Mesendoderm (in vitro differentiated cells): ENCODE results near the gene MVB12B.

Experiments used
- DNase-seq: peaks from one replicate; pipeline ENCODE4 v3.0.0; 2013
- H2AK5ac ChIP-seq: 2 replicates; pipeline ENCODE4 v1.6.1; 2013; ENCODE audit warnings: low read length, inconsistent platforms
- H2BK120ac ChIP-seq: 2 replicates; pipeline ENCODE4 v1.6.1; 2013; ENCODE audit warnings: low read depth, mild to moderate bottlenecking, low read length, moderate library complexity, mixed read lengths
- H2BK15ac ChIP-seq: replicated peaks from 2 replicates; pipeline ENCODE4 v1.6.1; 2013; ENCODE audit warnings: low read depth, mild to moderate bottlenecking, moderate library complexity
- H2BK5ac ChIP-seq: 2 replicates; pipeline ENCODE4 v1.6.1; 2013; ENCODE audit warnings: low read length, inconsistent platforms
- H3K18ac ChIP-seq: 2 replicates; pipeline ENCODE4 v1.6.1; 2013; ENCODE audit warnings: mild to moderate bottlenecking, low read length, mixed read lengths
- H3K23ac ChIP-seq: one replicate; pipeline ENCODE4 v1.6.1; 2013; ENCODE audit warnings: low read length
- H3K27ac ChIP-seq: 2 replicates; pipeline ENCODE4 v1.5.1; 2013; ENCODE audit warnings: low read depth, mild to moderate bottlenecking, inconsistent platforms, low read length, moderate library complexity
- H3K27me3 ChIP-seq: 2 replicates; pipeline ENCODE4 v1.6.1; 2013; ENCODE audit warnings: low read length, control low read depth, mild to moderate bottlenecking, inconsistent platforms; ENCODE audit not compliant: insufficient read depth, poor library complexity
- H3K36me3 ChIP-seq: 2 replicates; pipeline ENCODE4 v1.6.1; 2013; ENCODE audit warnings: low read length, inconsistent platforms; ENCODE audit not compliant: control insufficient read depth, insufficient read depth
- H3K4ac ChIP-seq: one replicate; pipeline ENCODE4 v1.6.1; 2013; ENCODE audit warnings: low read depth, mild to moderate bottlenecking, low read length, moderate library complexity
- H3K4me1 ChIP-seq: 2 replicates; pipeline ENCODE4 v1.6.1; 2013; ENCODE audit warnings: low read depth, low read length, inconsistent platforms; ENCODE audit not compliant: control insufficient read depth
- H3K4me2 ChIP-seq: 2 replicates; pipeline ENCODE4 v1.6.1; 2013; ENCODE audit warnings: low read length
- H3K4me3 ChIP-seq: 2 replicates; pipeline ENCODE4 v1.5.1; 2013; ENCODE audit warnings: mild to moderate bottlenecking, low read length
- H3K56ac ChIP-seq: one replicate; pipeline ENCODE4 v1.6.1; 2013; ENCODE audit warnings: low read length
- H3K79me1 ChIP-seq: 2 replicates; pipeline ENCODE4 v1.6.1; 2013; ENCODE audit warnings: low read length, inconsistent platforms
- H3K79me2 ChIP-seq: 2 replicates; pipeline ENCODE4 v1.6.1; 2013; ENCODE audit warnings: mild to moderate bottlenecking, low read length; ENCODE audit not compliant: control insufficient read depth, insufficient read depth
- H3K9ac ChIP-seq: 2 replicates; pipeline ENCODE4 v1.6.1; 2013; ENCODE audit warnings: low read length, inconsistent platforms
- H4K5ac ChIP-seq: one replicate; pipeline ENCODE4 v1.6.1; 2013; ENCODE audit warnings: low read length
- H4K8ac ChIP-seq: one replicate; pipeline ENCODE4 v1.6.1; 2013; ENCODE audit warnings: low read depth, mild to moderate bottlenecking, control low read depth, low read length, moderate library complexity
- WGBS: extraction: QIAGEN DNeasy Blood & Tissue Kit; methylation state at CpG from one replicate; pipeline ENCODE4 v1.1.7; 2013; ENCODE audit warnings: low lambda C conversion rate, missing lambda C conversion rate; ENCODE audit not compliant: insufficient coverage; ENCODE audit errors: extremely low coverage; 5-methylcytosine and 5-hydroxymethylcytosine counted together

The MVB12B gene

GRCh38 chr9:126543490-126543889 lies 216.9 kb downstream of the MVB12B start:
- Histone ChIP-seq H3K4me2 (no peak overlapping the region), H4K8ac (no peak overlapping the region), H2BK120ac (no peak overlapping the region), H3K23ac (no peak overlapping the region), H3K79me2 (no peaks in the 10 kb centered on the region), H3K18ac (no peak overlapping the region), H3K4me1 (no peaks in the 10 kb centered on the region), H3K27me3 (no peaks in the 10 kb centered on the region), H2BK15ac (no peak overlapping the region), H4K5ac (no peak overlapping the region), H3K36me3 (no peaks in the 10 kb centered on the region), H3K27ac (no peak overlapping the region), H3K4ac (no peak overlapping the region), H3K9ac (no peak overlapping the region), H2BK5ac (no peak overlapping the region), H2AK5ac (no peak overlapping the region), H3K79me1 (no peaks in the 10 kb centered on the region), H3K4me3 (no peak overlapping the region), H3K56ac (no peak overlapping the region)
- DNase-seq: no peak
- WGBS: no CpG with 5 or more reads among the region's 3 CpGs

- Histone ChIP-seq H3K36me3 (no peaks in the 10 kb centered on the region), H2BK15ac (no peak overlapping the region), H2AK5ac (no peak overlapping the region), H3K56ac (no peak overlapping the region), H3K4ac (no peak overlapping the region), H2BK120ac (no peak overlapping the region), H3K79me1 (no peaks in the 10 kb centered on the region), H2BK5ac (no peak overlapping the region), H3K4me3 (no peak overlapping the region), H4K5ac (no peak overlapping the region), H4K8ac (no peak overlapping the region), H3K9ac (no peak overlapping the region), H3K27ac (no peak overlapping the region), H3K18ac (no peak overlapping the region), H3K27me3 (no peaks in the 10 kb centered on the region), H3K4me1 (no peaks in the 10 kb centered on the region), H3K79me2 (no peaks in the 10 kb centered on the region), H3K4me2 (no peak overlapping the region), H3K23ac (no peak overlapping the region)
- no peak for DNase-seq
- no CpG with 5 or more reads among the region's 7 CpGs for WGBS
Observed at GRCh38 chr9:126545106-126545505, 218.5 kb downstream of the MVB12B start.

GRCh38 chr9:126546036-126546435 lies 219.4 kb downstream of the MVB12B start:
- no CpG with 5 or more reads among the region's 7 CpGs for WGBS
- H3K23ac ChIP-seq: no peak overlapping the region
- H3K27ac ChIP-seq: no peak overlapping the region
- no peak overlapping the region for H2AK5ac ChIP-seq
- H3K36me3 ChIP-seq: no peaks in the 10 kb centered on the region
- no peaks in the 10 kb centered on the region for H3K27me3 ChIP-seq
- H3K4me2 ChIP-seq: no peak overlapping the region
- no peak overlapping the region for H3K18ac ChIP-seq
- H4K8ac ChIP-seq: no peak overlapping the region
- no peaks in the 10 kb centered on the region for H3K4me1 ChIP-seq
- H2BK15ac ChIP-seq: no peak overlapping the region
- no peak for DNase-seq
- H3K9ac ChIP-seq: no peak overlapping the region
- H3K4ac ChIP-seq: no peak overlapping the region
- no peak overlapping the region for H2BK5ac ChIP-seq
- no peaks in the 10 kb centered on the region for H3K79me1 ChIP-seq
- no peak overlapping the region for H2BK120ac ChIP-seq
- H3K4me3 ChIP-seq: no peak overlapping the region
- H4K5ac ChIP-seq: no peak overlapping the region
- no peaks in the 10 kb centered on the region for H3K79me2 ChIP-seq
- no peak overlapping the region for H3K56ac ChIP-seq

GRCh38 chr9:126548312-126548711 lies 221.7 kb downstream of the MVB12B start:
- no peak overlapping the region for H4K8ac ChIP-seq

GRCh38 chr9:126549246-126550006 lies 222.8 kb downstream of the MVB12B start:
- no peak overlapping the region for H2BK5ac ChIP-seq
- no peak overlapping the region for H2AK5ac ChIP-seq
- no peak overlapping the region for H3K18ac ChIP-seq
- no peak overlapping the region for H3K27ac ChIP-seq
- H3K9ac ChIP-seq: no peak overlapping the region
- no peak overlapping the region for H3K4me2 ChIP-seq
- H3K23ac ChIP-seq: no peak overlapping the region
- H3K56ac ChIP-seq: no peak overlapping the region
- no peaks in the 10 kb centered on the region for H3K4me1 ChIP-seq
- no peak overlapping the region for H2BK15ac ChIP-seq
- H4K8ac ChIP-seq: no peak overlapping the region
- no peak overlapping the region for H4K5ac ChIP-seq
- H3K4me3 ChIP-seq: no peak overlapping the region
- no CpG with 5 or more reads among the region's 21 CpGs for WGBS
- no peaks in the 10 kb centered on the region for H3K36me3 ChIP-seq
- no peak overlapping the region for H3K4ac ChIP-seq
- no peak overlapping the region for H2BK120ac ChIP-seq
- no peak for DNase-seq
- H3K79me1 ChIP-seq: no peaks in the 10 kb centered on the region
- H3K27me3 ChIP-seq: no peaks in the 10 kb centered on the region
- H3K79me2 ChIP-seq: no peaks in the 10 kb centered on the region

More at GRCh38 chr9:126548312-126548711, 221.7 kb downstream of the MVB12B start:
- Histone ChIP-seq H3K36me3 (no peaks in the 10 kb centered on the region), H3K79me1 (no peaks in the 10 kb centered on the region), H3K79me2 (no peaks in the 10 kb centered on the region), H2BK120ac (no peak overlapping the region), H3K4ac (no peak overlapping the region), H3K27ac (no peak overlapping the region), H2BK15ac (no peak overlapping the region), H3K9ac (no peak overlapping the region), H3K27me3 (no peaks in the 10 kb centered on the region), H4K5ac (no peak overlapping the region), H2BK5ac (no peak overlapping the region), H3K23ac (no peak overlapping the region), H3K18ac (no peak overlapping the region), H3K4me1 (no peaks in the 10 kb centered on the region), H3K4me3 (no peak overlapping the region), H3K56ac (no peak overlapping the region), H2AK5ac (no peak overlapping the region), H3K4me2 (no peak overlapping the region)
- DNase-seq: no peak
- WGBS: no CpG with 5 or more reads among the region's 7 CpGs

- H3K27ac ChIP-seq: no peak overlapping the region
- no peaks in the 10 kb centered on the region for H3K36me3 ChIP-seq
- no peak overlapping the region for H3K9ac ChIP-seq
- no peak overlapping the region for H3K4me2 ChIP-seq
- no peak overlapping the region for H3K18ac ChIP-seq
- H4K5ac ChIP-seq: no peak overlapping the region
- H3K4me1 ChIP-seq: no peaks in the 10 kb centered on the region
- no peak overlapping the region for H3K4me3 ChIP-seq
- no peak overlapping the region for H3K56ac ChIP-seq
- no peak overlapping the region for H3K4ac ChIP-seq
- H2BK5ac ChIP-seq: no peak overlapping the region
- no peak overlapping the region for H3K23ac ChIP-seq
- H3K79me1 ChIP-seq: no peaks in the 10 kb centered on the region
- no peak overlapping the region for H2AK5ac ChIP-seq
- H4K8ac ChIP-seq: no peak overlapping the region
- DNase-seq: no peak
- no peaks in the 10 kb centered on the region for H3K79me2 ChIP-seq
- no CpG with 5 or more reads among the region's 15 CpGs for WGBS
- H2BK15ac ChIP-seq: no peak overlapping the region
- H2BK120ac ChIP-seq: no peak overlapping the region
- H3K27me3 ChIP-seq: no peaks in the 10 kb centered on the region
Observed at GRCh38 chr9:126550891-126551351, 224.3 kb downstream of the MVB12B start.
